Measurements from ENCODE around the gene SENP1. TPM values are rescaled to one million over a fixed set of nuclear protein-coding genes. Genes with fewer than 3 reads are reported as not detected.
A peak's percentile ranks its signal among the peaks of the same experiment; 100 is the strongest.

SENP1 gene
- total RNA-seq, 6 donors from 2014 or later: 6.3 to 27.3 (median 13.5) TPM

DNA sequence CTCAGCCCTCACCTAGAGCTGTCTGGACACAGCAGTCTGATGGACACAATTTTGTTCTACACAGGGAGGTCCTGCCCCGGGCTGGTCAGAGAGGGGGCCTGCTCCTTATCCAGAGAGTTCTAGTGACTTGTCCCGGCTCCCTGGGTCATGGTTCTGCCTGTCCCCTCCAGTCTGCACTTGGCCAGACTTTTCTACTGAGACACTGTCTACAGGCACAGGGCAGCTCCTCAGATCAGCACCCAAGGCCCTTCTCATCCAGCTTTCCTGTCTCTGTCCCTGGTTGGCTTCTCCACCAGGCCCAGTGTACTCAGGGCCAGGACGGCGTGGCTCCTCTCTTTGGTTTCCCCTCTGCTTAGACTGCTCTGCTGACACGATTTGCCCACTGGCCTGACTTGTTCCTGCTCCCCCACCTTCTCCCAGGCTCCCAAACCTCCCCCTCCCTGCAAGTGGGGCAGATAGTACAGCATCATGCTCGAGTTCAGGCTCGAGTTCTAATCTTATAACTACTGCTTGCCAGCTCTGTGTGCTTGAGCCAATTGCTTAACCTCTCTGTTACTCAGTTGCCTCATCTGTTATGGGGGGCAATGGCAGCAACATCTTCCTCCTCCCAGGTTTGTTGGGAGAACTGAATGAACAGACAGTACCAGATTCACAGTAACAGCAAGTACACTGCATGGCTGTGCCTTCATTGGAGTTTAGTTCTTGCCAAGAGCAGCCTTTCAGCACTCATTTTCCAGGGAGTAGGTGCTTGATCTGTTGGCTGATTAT, 79.6 kb downstream of the SENP1 start:
- no peaks in the 10 kb centered on the region for H3K27me3 ChIP-seq
- ATAC-seq (ENCODE audit: low FRiP score in 2 of 2) (peak in 1 of 2 donors; percentile 3), DNase-seq (no peak)
- H3K4me3 ChIP-seq: no peak overlapping the region
- peaks cover 0 to 20% (median 2%) of the 10 kb centered on the region in 4 donors for H3K4me1 ChIP-seq
- TF ChIP-seq, protein P1, sequence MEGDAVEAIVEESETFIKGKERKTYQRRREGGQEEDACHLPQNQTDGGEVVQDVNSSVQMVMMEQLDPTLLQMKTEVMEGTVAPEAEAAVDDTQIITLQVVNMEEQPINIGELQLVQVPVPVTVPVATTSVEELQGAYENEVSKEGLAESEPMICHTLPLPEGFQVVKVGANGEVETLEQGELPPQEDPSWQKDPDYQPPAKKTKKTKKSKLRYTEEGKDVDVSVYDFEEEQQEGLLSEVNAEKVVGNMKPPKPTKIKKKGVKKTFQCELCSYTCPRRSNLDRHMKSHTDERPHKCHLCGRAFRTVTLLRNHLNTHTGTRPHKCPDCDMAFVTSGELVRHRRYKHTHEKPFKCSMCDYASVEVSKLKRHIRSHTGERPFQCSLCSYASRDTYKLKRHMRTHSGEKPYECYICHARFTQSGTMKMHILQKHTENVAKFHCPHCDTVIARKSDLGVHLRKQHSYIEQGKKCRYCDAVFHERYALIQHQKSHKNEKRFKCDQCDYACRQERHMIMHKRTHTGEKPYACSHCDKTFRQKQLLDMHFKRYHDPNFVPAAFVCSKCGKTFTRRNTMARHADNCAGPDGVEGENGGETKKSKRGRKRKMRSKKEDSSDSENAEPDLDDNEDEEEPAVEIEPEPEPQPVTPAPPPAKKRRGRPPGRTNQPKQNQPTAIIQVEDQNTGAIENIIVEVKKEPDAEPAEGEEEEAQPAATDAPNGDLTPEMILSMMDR (IDR thresholded peaks at IDR 0.05): no peak
- TF ChIP-seq POLR2A (IDR thresholded peaks at IDR 0.05) (no peak), EP300 (IDR thresholded peaks at IDR 0.05) (no peak)
- H3K27ac ChIP-seq: no peak overlapping the region
- 83 to 91% methylated on average over 6 to 7 of the region's 7 CpGs for WGBS, 2 donors
- H3K36me3 ChIP-seq: no peaks in the 10 kb centered on the region
- H3K9me3 ChIP-seq: no peaks in the 10 kb centered on the region

DNA sequence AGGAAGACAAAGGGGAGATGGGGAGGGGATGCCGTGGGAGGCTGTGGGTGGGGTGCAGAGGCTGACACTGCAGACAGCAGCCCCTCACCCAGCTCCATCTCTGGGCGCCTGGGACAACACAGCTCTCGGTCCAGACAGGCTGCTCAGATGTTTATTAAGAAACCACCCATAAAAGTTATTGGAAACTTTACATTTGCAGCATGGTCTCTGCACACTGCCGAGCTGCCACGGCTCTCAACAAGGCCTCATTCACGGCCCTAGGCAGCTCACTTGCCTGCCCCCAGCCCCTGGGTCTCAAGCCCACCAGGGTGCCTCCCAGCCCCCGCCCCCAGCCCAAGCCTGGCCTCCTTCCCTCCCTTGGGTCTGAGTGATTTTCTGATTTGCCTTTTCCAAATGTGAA, 80.6 kb downstream of the SENP1 start:
- 76 to 82% methylated on average over 7 of the region's 7 CpGs for WGBS, 2 donors
- Histone ChIP-seq H3K36me3 (no peaks in the 10 kb centered on the region), H3K9me3 (no peaks in the 10 kb centered on the region), H3K27ac (no peak overlapping the region), H3K4me1 (peaks cover 0 to 20% (median 2%) of the 10 kb centered on the region in 4 donors), H3K27me3 (no peaks in the 10 kb centered on the region), H3K4me3 (no peak overlapping the region)
- DNase-seq (no peak), ATAC-seq (ENCODE audit: low FRiP score in 2 of 2) (no peak)
- no peak for TF ChIP-seq POLR2AphosphoS5 (IDR thresholded peaks at IDR 0.05)
- TF ChIP-seq EP300 (IDR thresholded peaks at IDR 0.05): no peak
- TF ChIP-seq, protein P1 (IDR thresholded peaks at IDR 0.05): no peak
- no peak for TF ChIP-seq POLR2A (IDR thresholded peaks at IDR 0.05)

DNA sequence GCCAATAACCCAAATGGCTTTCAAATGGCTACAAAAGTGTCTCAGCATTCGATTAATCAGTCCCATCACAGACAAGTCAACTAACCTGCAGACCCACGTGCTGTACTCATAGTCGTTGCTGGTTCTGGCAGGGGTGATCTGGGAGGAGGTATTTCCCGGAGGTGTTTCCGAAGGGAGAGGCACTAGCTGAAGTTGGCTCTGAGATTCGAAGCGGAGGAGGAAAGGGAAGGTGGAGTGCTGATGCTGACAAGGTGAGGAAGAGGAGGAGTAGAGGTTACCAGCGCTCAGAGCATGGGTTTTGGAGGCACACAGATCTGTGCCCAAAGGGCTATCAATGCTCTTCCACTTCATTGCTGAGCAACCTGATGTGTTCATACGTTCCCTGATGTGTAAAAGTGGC, 81.1 kb downstream of the SENP1 start:
- H3K27ac ChIP-seq: no peak overlapping the region
- ATAC-seq (ENCODE audit: low FRiP score in 2 of 2) (no peak), DNase-seq (no peak)
- no peaks in the 10 kb centered on the region for H3K36me3 ChIP-seq
- 72% methylated on average over 9 of the region's 9 CpGs for WGBS, 2 donors
- peaks cover 0 to 20% (median 2%) of the 10 kb centered on the region in 4 donors for H3K4me1 ChIP-seq
- no peaks in the 10 kb centered on the region for H3K27me3 ChIP-seq
- TF ChIP-seq EP300 (IDR thresholded peaks at IDR 0.05) (no peak), POLR2A (IDR thresholded peaks at IDR 0.05) (no peak), POLR2AphosphoS5 (IDR thresholded peaks at IDR 0.05) (no peak)
- TF ChIP-seq, protein P1 (IDR thresholded peaks at IDR 0.05): no peak
- H3K9me3 ChIP-seq: no peaks in the 10 kb centered on the region
- H3K4me3 ChIP-seq: no peak overlapping the region

DNA sequence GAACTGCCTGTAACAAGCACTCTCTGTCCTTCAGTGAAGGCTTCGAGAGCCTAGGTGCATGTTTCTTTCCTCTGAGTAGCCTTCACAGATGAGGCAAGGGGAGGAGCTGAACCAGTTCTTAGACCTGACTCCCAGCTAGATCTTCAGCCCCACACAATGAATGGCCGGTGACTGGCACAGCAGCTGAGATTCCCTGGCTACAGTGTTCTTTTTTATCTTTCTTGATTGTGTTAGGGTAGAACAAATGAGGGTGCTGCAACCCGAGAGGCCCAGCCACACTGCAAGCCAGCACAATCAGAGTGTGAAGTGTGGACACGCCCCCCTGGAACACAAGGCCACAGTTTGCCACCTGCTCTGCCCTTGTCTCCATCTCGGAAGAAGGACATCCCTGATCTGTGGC, 82.5 kb downstream of the SENP1 start:
- ATAC-seq (ENCODE audit: low FRiP score in 2 of 2): peak in 1 of 2 donors; percentile 66
- Histone ChIP-seq H3K36me3 (no peaks in the 10 kb centered on the region), H3K9me3 (no peaks in the 10 kb centered on the region), H3K4me3 (no peak overlapping the region), H3K27me3 (no peaks in the 10 kb centered on the region), H3K4me1 (peaks cover 0 to 20% (median 2%) of the 10 kb centered on the region in 4 donors), H3K27ac (no peak overlapping the region)
- WGBS, 2 donors: 49 to 52% methylated on average over 5 of the region's 5 CpGs
- no peak for DNase-seq
- TF ChIP-seq POLR2A (IDR thresholded peaks at IDR 0.05) (no peak), POLR2AphosphoS5 (IDR thresholded peaks at IDR 0.05) (no peak), EP300 (IDR thresholded peaks at IDR 0.05) (no peak)
- TF ChIP-seq, protein P1 (IDR thresholded peaks at IDR 0.05): no peak
